CD4-positive, alpha-beta T cell treated with Interleukin-6 at 100 ng/mL for 8 hours (primary cell): ENCODE measurements around the gene DNAJB13.

Experiments
- DNase-seq: peaks from one replicate; pipeline ENCODE4 v3.0.0-alpha.2; 2020; ENCODE audit warnings: mixed read lengths, low spot score

DNAJB13 gene

GRCh38 chr11:73951797-73952196 lies 971 bp downstream of the DNAJB13 start:
- no peak for DNase-seq

- no peak for DNase-seq
Measured at GRCh38 chr11:73956876-73957653, 6.2 kb downstream of the DNAJB13 start.

GRCh38 chr11:73957654-73958361 lies 7.0 kb downstream of the DNAJB13 start:
- DNase-seq, result no peak

GRCh38 chr11:73958521-73959141 lies 7.8 kb downstream of the DNAJB13 start:
- DNase-seq, result no peak

GRCh38 chr11:73961321-73961720 lies 10.5 kb downstream of the DNAJB13 start:
- DNase-seq, result no peak

GRCh38 chr11:73962101-73962705 lies 11.4 kb downstream of the DNAJB13 start:
- DNase-seq, result no peak

GRCh38 chr11:73963861-73964260 lies 13.0 kb downstream of the DNAJB13 start:
- DNase-seq, result no peak

GRCh38 chr11:73965076-73965763 lies 14.4 kb downstream of the DNAJB13 start:
- DNase-seq, result no peak

- no peak for DNase-seq
Measured at GRCh38 chr11:73965764-73966121, 14.9 kb downstream of the DNAJB13 start.

- DNase-seq, result no peak
Measured at GRCh38 chr11:73968356-73968966, 17.6 kb downstream of the DNAJB13 start.

- no peak for DNase-seq
Measured at GRCh38 chr11:73969091-73969490, 18.3 kb downstream of the DNAJB13 start.

- peak; percentile 45 for DNase-seq
Measured at GRCh38 chr11:73969991-73970800, 19.4 kb downstream of the DNAJB13 start.

- DNase-seq, result no peak
Measured at GRCh38 chr11:73971175-73971719, 20.4 kb downstream of the DNAJB13 start.

GRCh38 chr11:73972187-73972586 lies 21.4 kb downstream of the DNAJB13 start:
- DNase-seq, result no peak

- no peak for DNase-seq
Measured at GRCh38 chr11:73972620-73973449, 22.0 kb downstream of the DNAJB13 start.

- no peak for DNase-seq
Measured at GRCh38 chr11:73974604-73975478, 24.0 kb downstream of the DNAJB13 start.

- DNase-seq, result no peak
Measured at GRCh38 chr11:73975479-73975757, 24.6 kb downstream of the DNAJB13 start.

- DNase-seq, result no peak
Measured at GRCh38 chr11:73976451-73977151, 25.8 kb downstream of the DNAJB13 start.
